HepG2 (cell line): Measurements from ENCODE around the gene TMEM214. TPM values are rescaled to one million over a fixed set of nuclear protein-coding genes. Genes with fewer than 3 reads are reported as not detected.

Experiments
- ATAC-seq: fragments of 200-7000 bp; cut with Tn5 transposase; 3 replicates; pipeline ENCODE4 v1.9.1; 2020; ENCODE audit warnings: mild to moderate bottlenecking, moderate library complexity
- BruUV-seq: library from RNA; stranded (reverse); fragments of 400-500 nt; replicated peaks from 2 replicates; lab custom pipeline; 2021; lab: Mats Ljungman, UMichigan
- CTCF ChIA-PET: fragments of 300-600 bp; formaldehyde crosslinking; extraction: SDS; loops from one replicate; lab custom pipeline; 2021; ENCODE audit warnings: low total read pairs, inconsistent platforms, low intra/inter-chr PET ratio; lab: Yijun Ruan, JAX
- POLR2A ChIA-PET: fragments of 350-600 bp; sonication (Branson Sonifier 250); formaldehyde crosslinking; loops from one replicate; lab custom pipeline; 2020; ENCODE audit warnings: antibody characterized with exemption, inconsistent platforms; lab: Yijun Ruan, JAX
- DNase-seq: peaks from one replicate; pipeline ENCODE4 v3.0.0-alpha.2; 2015; ENCODE audit warnings: low spot score
- FAIRE-seq: peaks from 3 replicates; lab custom pipeline; 2011; peaks lifted over from hg19 to GRCh38; lab: Jason Lieb, UNC
- H2AFZ ChIP-seq: one replicate; pipeline ENCODE4 v1.6.1; 2011; ENCODE audit warnings: low read length, inconsistent platforms
- H3K27ac ChIP-seq: fragments of 300-600 bp; 3 replicates; pipeline ENCODE4 v1.8.0; 2011; ENCODE audit warnings: mixed run types, mild to moderate bottlenecking, mixed read lengths, low read length, inconsistent platforms; ENCODE audit not compliant: insufficient read depth; ENCODE audit errors: extremely low read length
- H3K27me3 ChIP-seq, 2 experiments: fragments of 200-600 bp in 1 of 2; 2 replicates in 1 of 2; 3 replicates in 1 of 2; pipeline versions ENCODE4 v1.6.0 to v1.8.0; 2011; ENCODE audit warnings: low read length in 2 of 2, mild to moderate bottlenecking in 2 of 2, moderate library complexity in 2 of 2, inconsistent platforms in 1 of 2; ENCODE audit not compliant: insufficient read depth in 2 of 2, control insufficient read depth in 1 of 2
- H3K36me3 ChIP-seq, 2 experiments: fragments of 200-600 bp in 1 of 2; replicated peaks in 1 of 2; 2 replicates in 1 of 2; 3 replicates in 1 of 2; pipeline versions ENCODE4 v1.5.1 to v1.8.0; 2011; ENCODE audit warnings: low read length in 2 of 2, inconsistent platforms in 1 of 2; ENCODE audit not compliant: insufficient read depth in 2 of 2, control insufficient read depth in 1 of 2
- H3K4me1 ChIP-seq: 2 replicates; pipeline ENCODE4 v1.5.1; 2012; ENCODE audit warnings: low read length, inconsistent platforms; ENCODE audit not compliant: insufficient read depth
- H3K4me2 ChIP-seq: 2 replicates; pipeline ENCODE4 v1.6.0; 2011; ENCODE audit warnings: low read depth, low read length, inconsistent platforms
- H3K4me3 ChIP-seq, 3 experiments: fragments of 200-600 bp in 1 of 3; sonication (generic), shearing (Covaris generic) in 1 of 3; replicated peaks in 1 of 3; 2 replicates each; pipeline ENCODE4 v1.5.1; 2011 to 2016; ENCODE audit warnings: low read length in 3 of 3, inconsistent platforms in 2 of 3, low read depth in 2 of 3, mild to moderate bottlenecking in 2 of 3, control low read depth in 1 of 3, mixed read lengths in 1 of 3; ENCODE audit not compliant: insufficient read depth in 1 of 3
- H3K79me2 ChIP-seq: one replicate; pipeline ENCODE4 v1.6.1; 2011; ENCODE audit warnings: low read length, inconsistent platforms; ENCODE audit not compliant: insufficient read depth
- H3K9ac ChIP-seq: 2 replicates; pipeline ENCODE4 v1.6.0; 2011; ENCODE audit warnings: mild to moderate bottlenecking, low read depth, low read length, inconsistent platforms; ENCODE audit not compliant: insufficient read depth
- H3K9me3 ChIP-seq: 2 replicates; pipeline ENCODE4 v1.5.1; 2012; ENCODE audit warnings: mild to moderate bottlenecking, low read length
- H4K20me1 ChIP-seq: 2 replicates; pipeline ENCODE4 v1.6.0; 2011; ENCODE audit warnings: inconsistent platforms, mild to moderate bottlenecking, low read length, moderate library complexity; ENCODE audit not compliant: insufficient read depth
- BCL6 ChIP-seq: IDR thresholded peaks from 2 replicates; pipeline ENCODE4 v1.6.1; 2016; ENCODE audit warnings: missing genetic modification reagents, missing compliant biosample characterization
- GLMP ChIP-seq: sonication (generic); formaldehyde crosslinking; IDR thresholded peaks from 2 replicates; pipeline ENCODE4 v1.9.0; 2021; ENCODE audit warnings: missing genetic modification reagents, mild to moderate bottlenecking, borderline replicate concordance
- NCOR1 ChIP-seq: fragments of 200-600 bp; sonication (generic); IDR thresholded peaks from 2 replicates; pipeline ENCODE4 v1.7.0; 2017; ENCODE audit warnings: antibody characterized with exemption, low read length, borderline replicate concordance
- NFE2L2 ChIP-seq: fragments of 150-350 bp; IDR thresholded peaks from 2 replicates; pipeline ENCODE4 v1.6.1; 2014; ENCODE audit warnings: low read length
- RXRA ChIP-seq: sonication (generic); formaldehyde crosslinking; IDR thresholded peaks from 2 replicates; pipeline ENCODE4 v1.5.1; 2020; ENCODE audit warnings: missing genetic modification reagents
- THAP9 ChIP-seq: sonication (generic); formaldehyde crosslinking; IDR thresholded peaks from 2 replicates; pipeline ENCODE4; 2020; ENCODE audit warnings: missing genetic modification reagents, mild to moderate bottlenecking, borderline replicate concordance
- ZFX ChIP-seq: sonication (generic); formaldehyde crosslinking; IDR thresholded peaks from 2 replicates; pipeline ENCODE4 v1.4.0; 2020; ENCODE audit warnings: mild to moderate bottlenecking, low read depth, missing genetic modification reagents, moderate library complexity
- ZMAT3 ChIP-seq: sonication (generic); formaldehyde crosslinking; conservative IDR thresholded peaks from 2 replicates; pipeline ENCODE4 v1.7.0; 2021; ENCODE audit warnings: missing genetic modification reagents
- ZNF431 ChIP-seq: sonication (generic); formaldehyde crosslinking; IDR thresholded peaks from 2 replicates; pipeline ENCODE4 v1.9.0; 2022; ENCODE audit warnings: missing genetic modification reagents, low read depth, mild to moderate bottlenecking, borderline replicate concordance
- ZNF451 ChIP-seq: sonication (generic); formaldehyde crosslinking; IDR thresholded peaks from 2 replicates; pipeline ENCODE4 v1.5.0; 2020; ENCODE audit warnings: mild to moderate bottlenecking, missing genetic modification reagents
- ZNF552 ChIP-seq: sonication (generic); formaldehyde crosslinking; IDR thresholded peaks from 2 replicates; pipeline ENCODE4 v1.9.0; 2022; ENCODE audit warnings: missing genetic modification reagents, mild to moderate bottlenecking, borderline replicate concordance
- ZNF709 ChIP-seq: sonication (generic); formaldehyde crosslinking; IDR thresholded peaks from 2 replicates; pipeline ENCODE4 v1.5.0; 2020; ENCODE audit warnings: mild to moderate bottlenecking, missing genetic modification reagents
- WGBS: methylation state at CpG from one replicate; pipeline ENCODE4 v1.1.6; 2017; ENCODE audit warnings: low lambda C conversion rate; 5-methylcytosine and 5-hydroxymethylcytosine counted together
- in situ Hi-C: cut with HindIII; loops from 2 replicates; pipeline ENCODE4 v1.10.0; 2017; ENCODE audit warnings: low pct_unique_long_range_greater_than_20kb; ENCODE audit not compliant: extremely low pct_ligation_motif_present
- intact Hi-C: fragments of 100-400 bp; cut with micrococcal nuclease; formaldehyde crosslinking; loops from one replicate; pipeline ENCODE4 v1.10.0; 2022; ENCODE audit not compliant: unreplicated experiment
- polyA plus RNA-seq, 8 experiments: library from polyadenylated mRNA; depleted of rRNA in 3 of 8; stranded (reverse) in 7 of 8; unstranded in 1 of 8; fragments of >200 nt; fragmentation: Illumina TruSeq in 4 of 8; extraction: Trizol in 4 of 8; gene quantifications; 2 replicates each; pipeline versions ENCODE4 v1.2.1 to v1.2.3, GENCODE V29; 2011 to 2016; ENCODE audit warnings: low read depth in 4 of 8, missing spikeins in 1 of 8, mixed read lengths in 1 of 8; ENCODE audit not compliant: insufficient read depth in 1 of 8
- total RNA-seq, 5 experiments: library from RNA; depleted of rRNA; stranded (reverse); fragments of >200 nt; fragmentation: Illumina TruSeq; extraction: Trizol; gene quantifications; 2 replicates each; pipeline ENCODE4 v1.2.3, GENCODE V29; 2016; ENCODE audit warnings: low read depth in 1 of 5
- TF ChIP-seq, protein P1 (sequence below): IDR thresholded peaks from 2 replicates; pipeline ENCODE4 v1.6.1; 2016; ENCODE audit warnings: low read depth, control low read depth
- TF ChIP-seq, protein P2 (sequence below): sonication (generic); formaldehyde crosslinking; IDR thresholded peaks from 2 replicates; pipeline ENCODE4 v1.5.1; 2020; ENCODE audit warnings: missing genetic modification reagents, mild to moderate bottlenecking, borderline replicate concordance

The TMEM214 gene
- total and polyA plus RNA-seq, 2 of the 13 experiments (the other 11 are each of a cell fraction or from before 2014, with no cell fraction given), result 58.3 to 132 TPM

DNA sequence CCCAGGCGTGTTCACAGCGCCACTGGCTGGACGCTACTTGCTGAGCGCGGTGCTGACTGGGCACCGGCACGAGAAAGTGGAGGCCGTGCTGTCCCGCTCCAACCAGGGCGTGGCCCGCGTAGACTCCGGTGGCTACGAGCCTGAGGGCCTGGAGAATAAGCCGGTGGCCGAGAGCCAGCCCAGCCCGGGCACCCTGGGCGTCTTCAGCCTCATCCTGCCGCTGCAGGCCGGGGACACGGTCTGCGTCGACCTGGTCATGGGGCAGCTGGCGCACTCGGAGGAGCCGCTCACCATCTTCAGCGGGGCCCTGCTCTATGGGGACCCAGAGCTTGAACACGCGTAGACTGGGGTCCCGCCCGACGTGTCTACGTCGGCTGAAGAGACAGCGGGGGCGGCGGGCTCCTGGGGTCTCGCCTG is 52.9 kb downstream of the TMEM214 start (continued):
- 0 out of 2 replicates have a peak, but pooled peaks have one; percentile 3 for TF ChIP-seq THAP9 (CRISPR knock-in tag)
- TF ChIP-seq RXRA, result 0 out of 2 replicates have a peak, but pooled peaks have one; percentile 13

GRCh38 chr2:27086090-27086723 is 53.4 kb downstream of the TMEM214 start:
- peak overlapping the region; percentile 51 to 99 (median 74) for H3K4me3 ChIP-seq
- ChIA-PET CTCF (interaction anchor here (0.8 to 2.0 kb wide), 5 partner anchors 12 to 217 kb away, joined by 3 to 9 read pairs (median 3); no protein-coding TSS in a partner anchor), POLR2A (interaction anchor here (1.0 to 9.2 kb wide), 14 partner anchors 9 to 216 kb away, joined by 3 to 106 read pairs (median 8); partner anchors contain the start of genes ABHD1, AGBL5, ATRAID and OST4)
- intact Hi-C loops, result loop anchor here (1.0 to 10.0 kb wide), 4 partner anchors 36 to 1161 kb away; partner anchors contain the start of gene TMEM214
- H3K9me3 ChIP-seq, result no peaks in the 10 kb centered on the region
- no peaks in the 10 kb centered on the region for H3K27me3 ChIP-seq
- peak overlapping the region; percentile 84 for H3K4me2 ChIP-seq
- FAIRE-seq, result no peak
- peak overlapping the region; percentile 65 for H3K27ac ChIP-seq
- peaks cover 74% of the 10 kb centered on the region for H3K4me1 ChIP-seq
- DNase-seq, result peak; percentile 87
- peaks cover 39% of the 10 kb centered on the region for H3K79me2 ChIP-seq
- H3K9ac ChIP-seq, result peak overlapping the region; percentile 63
- in situ Hi-C loops, result no loop called here
- peak; percentile 83 for ATAC-seq
- no TSS peak for BruUV-seq
- H2AFZ ChIP-seq, result no peak overlapping the region
- 2% methylated on average over 51 of the region's 81 CpGs for WGBS
- H4K20me1 ChIP-seq, result no peaks in the 10 kb centered on the region
- no peaks in the 10 kb centered on the region; a peak in 3 of 5 replicates for H3K36me3 ChIP-seq
- TF ChIP-seq ZNF431 (CRISPR knock-in tag) (peak; percentile 78; the same call in 1 of the 2 replicates), ZNF709 (0 out of 2 replicates have a peak, but pooled peaks have one; percentile 33), NFE2L2 (no peak), NCOR1 (no peak), GLMP (no peak), ZNF451 (CRISPR knock-in tag) (0 out of 2 replicates have a peak, but pooled peaks have one; percentile 27), ZFX (no peak), ZNF552 (CRISPR knock-in tag) (no peak; the same call in 1 of the 2 replicates), BCL6 (CRISPR knock-in tag) (peak; percentile 46; the same call in 1 of the 2 replicates), ZMAT3 (no peak)
- TF ChIP-seq, protein P1, sequence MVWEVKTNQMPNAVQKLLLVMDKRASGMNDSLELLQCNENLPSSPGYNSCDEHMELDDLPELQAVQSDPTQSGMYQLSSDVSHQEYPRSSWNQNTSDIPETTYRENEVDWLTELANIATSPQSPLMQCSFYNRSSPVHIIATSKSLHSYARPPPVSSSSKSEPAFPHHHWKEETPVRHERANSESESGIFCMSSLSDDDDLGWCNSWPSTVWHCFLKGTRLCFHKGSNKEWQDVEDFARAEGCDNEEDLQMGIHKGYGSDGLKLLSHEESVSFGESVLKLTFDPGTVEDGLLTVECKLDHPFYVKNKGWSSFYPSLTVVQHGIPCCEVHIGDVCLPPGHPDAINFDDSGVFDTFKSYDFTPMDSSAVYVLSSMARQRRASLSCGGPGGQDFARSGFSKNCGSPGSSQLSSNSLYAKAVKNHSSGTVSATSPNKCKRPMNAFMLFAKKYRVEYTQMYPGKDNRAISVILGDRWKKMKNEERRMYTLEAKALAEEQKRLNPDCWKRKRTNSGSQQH (CRISPR knock-in tag), result peak; percentile 92
- TF ChIP-seq, protein P2, sequence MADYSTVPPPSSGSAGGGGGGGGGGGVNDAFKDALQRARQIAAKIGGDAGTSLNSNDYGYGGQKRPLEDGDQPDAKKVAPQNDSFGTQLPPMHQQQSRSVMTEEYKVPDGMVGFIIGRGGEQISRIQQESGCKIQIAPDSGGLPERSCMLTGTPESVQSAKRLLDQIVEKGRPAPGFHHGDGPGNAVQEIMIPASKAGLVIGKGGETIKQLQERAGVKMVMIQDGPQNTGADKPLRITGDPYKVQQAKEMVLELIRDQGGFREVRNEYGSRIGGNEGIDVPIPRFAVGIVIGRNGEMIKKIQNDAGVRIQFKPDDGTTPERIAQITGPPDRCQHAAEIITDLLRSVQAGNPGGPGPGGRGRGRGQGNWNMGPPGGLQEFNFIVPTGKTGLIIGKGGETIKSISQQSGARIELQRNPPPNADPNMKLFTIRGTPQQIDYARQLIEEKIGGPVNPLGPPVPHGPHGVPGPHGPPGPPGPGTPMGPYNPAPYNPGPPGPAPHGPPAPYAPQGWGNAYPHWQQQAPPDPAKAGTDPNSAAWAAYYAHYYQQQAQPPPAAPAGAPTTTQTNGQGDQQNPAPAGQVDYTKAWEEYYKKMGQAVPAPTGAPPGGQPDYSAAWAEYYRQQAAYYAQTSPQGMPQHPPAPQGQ (CRISPR knock-in tag), result 0 out of 2 replicates have a peak, but pooled peaks have one; percentile 24
